Gastroesophageal sphincter (tissue), 3 donors: ENCODE measurements around the gene ONECUT2.

Experiments
- EP300 ChIP-seq: sonication (generic); formaldehyde crosslinking; IDR thresholded peaks from one replicate; pipeline ENCODE4 v1.6.1; 2017; ENCODE audit warnings: antibody characterized with exemption, mild to moderate bottlenecking
- POLR2A ChIP-seq, 2 donors: fragments of 450-650 bp; IDR thresholded peaks; one replicate each; pipeline ENCODE4 v1.6.1; 2017; ENCODE audit warnings: antibody characterized with exemption in 2 of 2, mild to moderate bottlenecking in 2 of 2, moderate library complexity in 1 of 2
- TF ChIP-seq, protein P1 (sequence below), 4 experiments: fragments of 200-600 bp in 2 of 4; fragments of 450-650 bp in 2 of 4; sonication (generic) in 1 of 4; IDR thresholded peaks; one replicate each; pipeline ENCODE4 v1.5.1; 2017 to 2019; ENCODE audit warnings: antibody characterized with exemption in 4 of 4, mild to moderate bottlenecking in 2 of 4, moderate library complexity in 2 of 4

DNA sequence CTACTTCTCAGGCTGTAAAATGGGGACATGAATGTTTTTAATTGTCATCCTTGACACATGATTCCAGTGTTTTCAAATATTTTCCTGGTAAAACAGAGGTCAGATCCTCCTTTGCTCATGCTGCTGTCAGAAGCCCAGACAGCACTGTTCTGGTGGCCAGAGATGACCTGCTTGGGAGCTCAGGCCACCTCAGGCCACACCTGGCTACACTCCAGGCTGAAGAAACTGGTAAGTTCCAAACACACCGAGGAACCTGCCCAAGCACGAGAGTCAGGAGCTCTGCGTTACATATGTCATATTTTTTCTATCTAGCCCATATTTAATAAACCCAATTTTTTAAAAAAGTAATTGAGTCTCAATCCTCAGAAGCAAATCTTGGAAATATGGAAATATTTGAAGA, 103.4 kb downstream of the ONECUT2 start:
- TF ChIP-seq POLR2A (IDR thresholded peaks at IDR 0.05) (no peak), EP300 (no peak)
- TF ChIP-seq, protein P1, sequence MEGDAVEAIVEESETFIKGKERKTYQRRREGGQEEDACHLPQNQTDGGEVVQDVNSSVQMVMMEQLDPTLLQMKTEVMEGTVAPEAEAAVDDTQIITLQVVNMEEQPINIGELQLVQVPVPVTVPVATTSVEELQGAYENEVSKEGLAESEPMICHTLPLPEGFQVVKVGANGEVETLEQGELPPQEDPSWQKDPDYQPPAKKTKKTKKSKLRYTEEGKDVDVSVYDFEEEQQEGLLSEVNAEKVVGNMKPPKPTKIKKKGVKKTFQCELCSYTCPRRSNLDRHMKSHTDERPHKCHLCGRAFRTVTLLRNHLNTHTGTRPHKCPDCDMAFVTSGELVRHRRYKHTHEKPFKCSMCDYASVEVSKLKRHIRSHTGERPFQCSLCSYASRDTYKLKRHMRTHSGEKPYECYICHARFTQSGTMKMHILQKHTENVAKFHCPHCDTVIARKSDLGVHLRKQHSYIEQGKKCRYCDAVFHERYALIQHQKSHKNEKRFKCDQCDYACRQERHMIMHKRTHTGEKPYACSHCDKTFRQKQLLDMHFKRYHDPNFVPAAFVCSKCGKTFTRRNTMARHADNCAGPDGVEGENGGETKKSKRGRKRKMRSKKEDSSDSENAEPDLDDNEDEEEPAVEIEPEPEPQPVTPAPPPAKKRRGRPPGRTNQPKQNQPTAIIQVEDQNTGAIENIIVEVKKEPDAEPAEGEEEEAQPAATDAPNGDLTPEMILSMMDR (IDR thresholded peaks at IDR 0.05) = no peak
